ENCODE measurements around the gene ATAD2B.

DNA sequence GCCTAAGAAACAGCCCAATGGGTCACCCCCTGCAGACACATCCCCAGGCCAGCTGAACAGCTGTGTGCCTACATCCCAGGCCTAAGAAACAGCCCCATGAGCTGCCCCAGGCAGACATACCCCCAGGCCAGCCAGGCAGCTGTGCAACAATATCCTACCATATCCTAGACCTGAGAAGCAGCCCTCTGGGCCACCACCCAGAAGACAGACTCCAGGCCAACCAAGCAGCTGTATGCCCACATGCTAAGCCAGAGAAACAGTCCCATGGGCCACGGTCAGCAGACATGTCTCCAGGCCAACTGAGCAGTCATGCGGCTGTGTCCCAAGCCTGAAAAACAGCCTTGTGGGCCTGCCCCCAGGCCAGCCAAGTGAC, 205.5 kb downstream of the ATAD2B start:
- TF ChIP-seq, protein P1, sequence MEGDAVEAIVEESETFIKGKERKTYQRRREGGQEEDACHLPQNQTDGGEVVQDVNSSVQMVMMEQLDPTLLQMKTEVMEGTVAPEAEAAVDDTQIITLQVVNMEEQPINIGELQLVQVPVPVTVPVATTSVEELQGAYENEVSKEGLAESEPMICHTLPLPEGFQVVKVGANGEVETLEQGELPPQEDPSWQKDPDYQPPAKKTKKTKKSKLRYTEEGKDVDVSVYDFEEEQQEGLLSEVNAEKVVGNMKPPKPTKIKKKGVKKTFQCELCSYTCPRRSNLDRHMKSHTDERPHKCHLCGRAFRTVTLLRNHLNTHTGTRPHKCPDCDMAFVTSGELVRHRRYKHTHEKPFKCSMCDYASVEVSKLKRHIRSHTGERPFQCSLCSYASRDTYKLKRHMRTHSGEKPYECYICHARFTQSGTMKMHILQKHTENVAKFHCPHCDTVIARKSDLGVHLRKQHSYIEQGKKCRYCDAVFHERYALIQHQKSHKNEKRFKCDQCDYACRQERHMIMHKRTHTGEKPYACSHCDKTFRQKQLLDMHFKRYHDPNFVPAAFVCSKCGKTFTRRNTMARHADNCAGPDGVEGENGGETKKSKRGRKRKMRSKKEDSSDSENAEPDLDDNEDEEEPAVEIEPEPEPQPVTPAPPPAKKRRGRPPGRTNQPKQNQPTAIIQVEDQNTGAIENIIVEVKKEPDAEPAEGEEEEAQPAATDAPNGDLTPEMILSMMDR (IDR thresholded peaks at IDR 0.05): no peak
- TF ChIP-seq EP300 (IDR thresholded peaks at IDR 0.05): no peak
- TF ChIP-seq POLR2A (IDR thresholded peaks at IDR 0.05): no peak
